Neural crest cell (in vitro differentiated cells): ENCODE measurements around the gene CNTD1. TPM values are rescaled to one million over a fixed set of nuclear protein-coding genes. Genes with fewer than 3 reads are reported as not detected.
A peak's percentile ranks its signal among the peaks of the same experiment; 100 is the strongest.

Source experiments
- DNase-seq: peaks from one replicate; pipeline ENCODE4 v3.0.0; 2021; ENCODE audit warnings: low read depth, mixed read lengths, low spot score
- H3K27ac Mint-ChIP-seq: one replicate; pipeline ENCODE4 v1.8.0; 2021; ENCODE audit warnings: mild to moderate bottlenecking, mixed read lengths; ENCODE audit not compliant: unreplicated experiment
- H3K27me3 Mint-ChIP-seq: 2 replicates; pipeline ENCODE4 v1.8.0; 2021; ENCODE audit warnings: low read depth, mild to moderate bottlenecking, mixed read lengths
- H3K36me3 Mint-ChIP-seq: 2 replicates; pipeline ENCODE4 v1.8.0; 2021; ENCODE audit warnings: low read depth, mild to moderate bottlenecking, mixed read lengths
- H3K4me1 Mint-ChIP-seq: 2 replicates; pipeline ENCODE4 v1.8.0; 2021; ENCODE audit warnings: mixed read lengths
- H3K4me3 Mint-ChIP-seq: one replicate; pipeline ENCODE4 v1.8.0; 2021; ENCODE audit warnings: mild to moderate bottlenecking, mixed read lengths
- H3K9me3 Mint-ChIP-seq: 2 replicates; pipeline ENCODE4 v1.8.0; 2021; ENCODE audit warnings: mixed read lengths
- CTCF ChIP-seq: fragments of 200-600 bp; sonication (generic); conservative IDR thresholded peaks from 2 replicates; pipeline ENCODE4 v1.5.0; 2021; ENCODE audit warnings: antibody characterized with exemption, mild to moderate bottlenecking
- total RNA-seq: library from RNA; stranded (reverse); gene quantifications from 2 replicates; pipeline ENCODE4 v1.2.1, GENCODE V29; 2021

The CNTD1 gene
- total RNA-seq, 1 donor from 2014 or later, result not detected

- Mint-ChIP-seq H3K36me3 (no peaks in the 10 kb centered on the region), H3K27me3 (peaks cover 44% of the 10 kb centered on the region), H3K9me3 (no peaks in the 10 kb centered on the region), H3K4me1 (peaks cover 13% of the 10 kb centered on the region), H3K27ac (peak overlapping the region; percentile 71), H3K4me3 (peak overlapping the region; percentile 67)
- TF ChIP-seq CTCF, result no peak
- DNase-seq, result no peak
These were observed 19.2 kb upstream of the CNTD1 start for GRCh38 chr17:42779304-42779935.

GRCh38 chr17:42779936-42780850 lies 18.5 kb upstream of the CNTD1 start, which contains the start of gene WNK4:
TSS of gene WNK4 (plus strand) at chr17:42780610. CDS start at chr17:42780699, 89 bp downstream.
- Mint-ChIP-seq H3K27me3 (peaks cover 50% of the 10 kb centered on the region), H3K4me1 (peaks cover 12% of the 10 kb centered on the region), H3K36me3 (no peaks in the 10 kb centered on the region), H3K9me3 (no peaks in the 10 kb centered on the region), H3K27ac (no peak within 1 kb of the TSS), H3K4me3 (peak within 1 kb of the TSS; percentile 77)
- DNase-seq, result peak; percentile 13
- TF ChIP-seq CTCF, result no peak

GRCh38 chr17:42780851-42781638 lies 17.6 kb upstream of the CNTD1 start:
- peaks cover 12% of the 10 kb centered on the region for H3K4me1 Mint-ChIP-seq
- TF ChIP-seq CTCF, result no peak
- no peak for DNase-seq
- H3K27ac Mint-ChIP-seq, result no peak overlapping the region
- H3K27me3 Mint-ChIP-seq, result peaks cover 57% of the 10 kb centered on the region
- no peaks in the 10 kb centered on the region for H3K36me3 Mint-ChIP-seq
- H3K4me3 Mint-ChIP-seq, result peak overlapping the region; percentile 77
- no peaks in the 10 kb centered on the region for H3K9me3 Mint-ChIP-seq

- Mint-ChIP-seq H3K36me3 (no peaks in the 10 kb centered on the region), H3K27me3 (peaks cover 63% of the 10 kb centered on the region), H3K4me1 (peaks cover 12% of the 10 kb centered on the region), H3K4me3 (peak overlapping the region; percentile 77), H3K9me3 (no peaks in the 10 kb centered on the region), H3K27ac (no peak overlapping the region)
- TF ChIP-seq CTCF, result no peak
- no peak for DNase-seq
These were observed 17.0 kb upstream of the CNTD1 start for GRCh38 chr17:42781639-42782165.
